ENCODE data around the gene MLH1. TPM values are rescaled to one million over a fixed set of nuclear protein-coding genes. Genes with fewer than 3 reads are reported as not detected.
A peak's percentile ranks its signal among the peaks of the same experiment; 100 is the strongest.

MLH1 gene
- total and polyA plus RNA-seq, 2 of the 8 experiments (the other 6 are each of a cell fraction or from before 2014, with no cell fraction given) = 36.4 to 47.3 TPM

GRCh38 chr3:36945333-36945980 is 47.9 kb upstream of the MLH1 start:
- no peak for DNase-seq (ENCODE audit: low read depth in 1 of 2, low spot score in 2 of 2)
- 73% methylated on average over 26 of the region's 28 CpGs; no CpG with 5 or more reads in 1 of the 2 experiments for WGBS, 2 experiments (ENCODE audit: extremely low coverage in 1 of 2, insufficient coverage in 1 of 2, insufficient read length in 1 of 2, insufficient replicate concordance in 2 of 2, low coverage in 1 of 2, low lambda C conversion rate in 2 of 2, missing lambda C conversion rate in 1 of 2)
- no peak overlapping the region for H3K14ac ChIP-seq (ENCODE audit: insufficient read length)
- 0 out of 2 replicates have a peak overlapping the region, but pooled peaks have one; percentile 54 for H4K8ac ChIP-seq (ENCODE audit: extremely low read depth, insufficient read depth, low read length)
- peak overlapping the region; percentile 40 for H3K4ac ChIP-seq (replicated peaks; ENCODE audit: insufficient read length, low read depth, low read length)
- peak overlapping the region; percentile 38 for H2AFZ ChIP-seq (ENCODE audit: low read length)
- no peaks in the 10 kb centered on the region for H3K36me3 ChIP-seq (ENCODE audit: control insufficient read depth in 2 of 4, insufficient read depth in 4 of 4, low read length in 3 of 4)
- CTCF ChIA-PET (ENCODE audit: partially characterized antibody) = interaction anchor here (0.6 to 4.9 kb wide), 9 partner anchors 10 to 612 kb away, joined by 3 to 66 read pairs (median 3); no protein-coding TSS in a partner anchor
- H3K9ac ChIP-seq (replicated peaks in 1 of 4; ENCODE audit: extremely low read depth in 1 of 4, low read depth in 3 of 4, low read length in 3 of 4) = peak overlapping the region in 3 of 4 experiments; percentile 0 to 66 (median 4); a peak in 2 of 7 replicates
- no peak overlapping the region for H2BK5ac ChIP-seq (ENCODE audit: low read depth, low read length)
- H3K4me1 ChIP-seq (replicated peaks in 1 of 4; ENCODE audit: control insufficient read depth in 3 of 4, insufficient read depth in 4 of 4, low read length in 3 of 4) = peaks cover 0 to 10% (median 1%) of the 10 kb centered on the region in 4 experiments; a peak in 4 of 7 replicates
- peak overlapping the region; percentile 72 for H2BK12ac ChIP-seq (ENCODE audit: low read depth, low read length)
- no peak overlapping the region for H3K23ac ChIP-seq (ENCODE audit: insufficient read length)
- no peak overlapping the region for H2AK5ac ChIP-seq (ENCODE audit: low read depth, low read length)
- H3K18ac ChIP-seq (ENCODE audit: extremely low read depth, low read length) = peak overlapping the region; percentile 94
- H4K91ac ChIP-seq (replicated peaks; ENCODE audit: insufficient read length, low read length) = peak overlapping the region; percentile 36
- H3K4me3 ChIP-seq (ENCODE audit: extremely low read depth in 1 of 4, insufficient read depth in 2 of 4, low read depth in 3 of 4, low read length in 4 of 4) = peak overlapping the region; percentile 53 to 64 (median 59); a peak in 5 of 8 replicates
- no peak overlapping the region for H3K27ac ChIP-seq (ENCODE audit: low read depth, low read length)
- POLR2A ChIA-PET (ENCODE audit: partially characterized antibody) = interaction anchor here (0.6 to 3.7 kb wide), 5 partner anchors 11 to 47 kb away, joined by 3 to 34 read pairs (median 8); partner anchors contain the start of genes EPM2AIP1 and MLH1
- H2BK120ac ChIP-seq (replicated peaks; ENCODE audit: low read depth, low read length) = no peak overlapping the region
- peaks cover 18% of the 10 kb centered on the region for H3K23me2 ChIP-seq (ENCODE audit: low read depth, low read length)
- H3K4me2 ChIP-seq (ENCODE audit: insufficient read depth in 1 of 2, low read depth in 2 of 2, low read length in 2 of 2) = peak overlapping the region; percentile 91 to 95
- peak overlapping the region; percentile 85 for H2BK15ac ChIP-seq (ENCODE audit: low read length)
- FAIRE-seq = no peak
- no peak overlapping the region for H4K5ac ChIP-seq (ENCODE audit: insufficient read length, low read depth, low read length)
- no peak overlapping the region for H3K56ac ChIP-seq (replicated peaks; ENCODE audit: insufficient read length, low read depth, low read length)
- H3K9me3 ChIP-seq (ENCODE audit: insufficient read depth in 2 of 2, low read depth in 1 of 2, low read length in 1 of 2) = peaks cover 0 to 2% of the 10 kb centered on the region in 2 experiments; a peak in 1 of 4 replicates
- no peaks in the 10 kb centered on the region for H4K20me1 ChIP-seq (replicated peaks in 1 of 2; ENCODE audit: control insufficient read depth in 1 of 2, insufficient read depth in 2 of 2, low read length in 2 of 2)
- H3K79me2 ChIP-seq (ENCODE audit: control insufficient read depth in 1 of 2, insufficient read depth in 2 of 2, low read length in 2 of 2) = no peaks in the 10 kb centered on the region
- peak overlapping the region; percentile 52; the same call in 1 of the 2 replicates for H2BK20ac ChIP-seq (ENCODE audit: low read length)
- H3K79me1 ChIP-seq (ENCODE audit: low read depth, low read length) = no peaks in the 10 kb centered on the region
- peaks cover 4 to 28% (median 19%) of the 10 kb centered on the region in 4 experiments for H3K27me3 ChIP-seq (replicated peaks in 1 of 4; ENCODE audit: control insufficient read depth in 3 of 4, extremely low read depth in 1 of 4, insufficient read depth in 3 of 4, low read length in 3 of 4)
- TF ChIP-seq YY1 (IDR thresholded peaks at IDR 0.05; ENCODE audit: low read depth, low read length) (no peak), ATF2 (IDR thresholded peaks at IDR 0.05; ENCODE audit: low read length) (no peak), SUZ12 (IDR thresholded peaks at IDR 0.05; ENCODE audit: low read length) (no peak), SIRT6 (IDR thresholded peaks at IDR 0.05; ENCODE audit: low read length) (no peak), MAFK (IDR thresholded peaks at IDR 0.05; ENCODE audit: low read depth, low read length) (no peak), NRF1 (IDR thresholded peaks at IDR 0.05; ENCODE audit: low read depth, low read length) (no peak), KDM1A (IDR thresholded peaks at IDR 0.05; ENCODE audit: borderline replicate concordance, low read length) (no peak), CTCF (IDR thresholded peaks at IDR 0.05; ENCODE audit: control extremely low read depth in 1 of 3, insufficient read depth in 1 of 3, low read depth in 1 of 3, low read length in 3 of 3) (no peak)

Measured in H1 (cell line).